Measurements from ENCODE around the gene GPHN. TPM values are rescaled to one million over a fixed set of nuclear protein-coding genes. Genes with fewer than 3 reads are reported as not detected.
"Not testable (repeated sequence)": the region's sequence is repeated elsewhere in the genome, so short reads cannot be mapped to it uniquely, and the experiment has no call there.

GPHN gene
- total RNA-seq, 2 donors from 2014 or later: 24.1 to 25.7 TPM

DNA sequence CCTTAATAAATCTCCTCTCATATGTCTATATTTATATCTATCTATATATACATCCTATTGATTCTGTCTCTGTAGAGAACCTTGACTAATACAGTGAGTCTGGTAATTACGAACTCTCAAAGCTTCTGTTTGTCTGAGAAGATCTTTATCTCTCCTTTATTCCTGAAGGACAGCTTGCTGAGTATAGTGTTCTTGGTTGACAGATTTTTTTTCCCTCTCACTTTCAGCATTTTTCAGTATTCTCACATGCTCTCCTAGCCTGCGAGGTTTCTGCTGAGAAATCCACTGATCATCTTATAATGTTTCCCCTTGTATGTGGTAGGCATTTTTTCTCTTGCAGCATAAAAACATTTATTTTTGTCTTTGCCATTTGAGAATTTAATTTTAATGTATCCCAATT is 67.1 kb downstream of the GPHN start:
- H3K4me1 ChIP-seq: no peaks in the 10 kb centered on the region
- 87 to 94% methylated on average over 2 of the region's 2 CpGs for WGBS, 2 donors
- TF ChIP-seq, protein P1, sequence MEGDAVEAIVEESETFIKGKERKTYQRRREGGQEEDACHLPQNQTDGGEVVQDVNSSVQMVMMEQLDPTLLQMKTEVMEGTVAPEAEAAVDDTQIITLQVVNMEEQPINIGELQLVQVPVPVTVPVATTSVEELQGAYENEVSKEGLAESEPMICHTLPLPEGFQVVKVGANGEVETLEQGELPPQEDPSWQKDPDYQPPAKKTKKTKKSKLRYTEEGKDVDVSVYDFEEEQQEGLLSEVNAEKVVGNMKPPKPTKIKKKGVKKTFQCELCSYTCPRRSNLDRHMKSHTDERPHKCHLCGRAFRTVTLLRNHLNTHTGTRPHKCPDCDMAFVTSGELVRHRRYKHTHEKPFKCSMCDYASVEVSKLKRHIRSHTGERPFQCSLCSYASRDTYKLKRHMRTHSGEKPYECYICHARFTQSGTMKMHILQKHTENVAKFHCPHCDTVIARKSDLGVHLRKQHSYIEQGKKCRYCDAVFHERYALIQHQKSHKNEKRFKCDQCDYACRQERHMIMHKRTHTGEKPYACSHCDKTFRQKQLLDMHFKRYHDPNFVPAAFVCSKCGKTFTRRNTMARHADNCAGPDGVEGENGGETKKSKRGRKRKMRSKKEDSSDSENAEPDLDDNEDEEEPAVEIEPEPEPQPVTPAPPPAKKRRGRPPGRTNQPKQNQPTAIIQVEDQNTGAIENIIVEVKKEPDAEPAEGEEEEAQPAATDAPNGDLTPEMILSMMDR (IDR thresholded peaks at IDR 0.05): no peak
- no peak for TF ChIP-seq POLR2A (IDR thresholded peaks at IDR 0.05)
- DNase-seq (no peak), ATAC-seq (no peak)
- intact Hi-C loops (cut with DNase I): no loop called here
- H3K9me3 ChIP-seq: peaks cover 0 to 8% (median 0%) of the 10 kb centered on the region in 3 donors
- H3K27me3 ChIP-seq: no peaks in the 10 kb centered on the region
- no peaks in the 10 kb centered on the region for H3K36me3 ChIP-seq (replicated peaks in 1 of 2; ENCODE audit: insufficient read depth in 1 of 2, low read depth in 2 of 2)
- no peak overlapping the region for H3K4me3 ChIP-seq
- H3K27ac ChIP-seq: no peak overlapping the region

DNA sequence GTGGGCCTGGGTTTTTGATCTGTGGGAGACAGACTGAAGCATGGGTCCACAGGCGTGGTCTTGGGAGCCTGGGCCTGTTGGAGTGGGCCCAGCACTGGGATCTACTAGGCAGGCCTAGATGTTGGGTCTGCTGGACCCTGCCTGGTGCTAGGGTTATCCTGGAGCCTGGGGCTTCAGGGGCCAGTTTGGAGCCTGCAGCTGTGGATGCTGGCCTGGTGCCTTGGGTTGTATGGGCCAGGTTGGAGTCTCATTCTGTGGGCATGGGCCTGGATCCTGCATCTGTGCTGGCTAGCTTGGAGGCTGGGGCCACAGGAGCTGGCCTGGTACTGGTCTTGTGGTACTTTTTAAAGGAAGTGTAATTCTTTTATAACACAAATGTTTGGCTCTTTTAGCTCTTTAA is 68.0 kb downstream of the GPHN start:
- H3K9me3 ChIP-seq: peaks cover 0 to 8% (median 0%) of the 10 kb centered on the region in 3 donors
- ATAC-seq (no peak), DNase-seq (no peak)
- H3K27me3 ChIP-seq: no peaks in the 10 kb centered on the region
- no peaks in the 10 kb centered on the region for H3K4me1 ChIP-seq
- H3K4me3 ChIP-seq: no peak overlapping the region
- no peaks in the 10 kb centered on the region for H3K36me3 ChIP-seq (replicated peaks in 1 of 2; ENCODE audit: insufficient read depth in 1 of 2, low read depth in 2 of 2)
- WGBS, 2 donors: 75% methylated on average over 1 of the region's 1 CpG; no CpG with 5 or more reads in 1 of the 2 donors
- H3K27ac ChIP-seq: no peak overlapping the region
- intact Hi-C loops (cut with DNase I): no loop called here
- TF ChIP-seq, protein P1 (IDR thresholded peaks at IDR 0.05): no peak
- no peak for TF ChIP-seq POLR2A (IDR thresholded peaks at IDR 0.05)

DNA sequence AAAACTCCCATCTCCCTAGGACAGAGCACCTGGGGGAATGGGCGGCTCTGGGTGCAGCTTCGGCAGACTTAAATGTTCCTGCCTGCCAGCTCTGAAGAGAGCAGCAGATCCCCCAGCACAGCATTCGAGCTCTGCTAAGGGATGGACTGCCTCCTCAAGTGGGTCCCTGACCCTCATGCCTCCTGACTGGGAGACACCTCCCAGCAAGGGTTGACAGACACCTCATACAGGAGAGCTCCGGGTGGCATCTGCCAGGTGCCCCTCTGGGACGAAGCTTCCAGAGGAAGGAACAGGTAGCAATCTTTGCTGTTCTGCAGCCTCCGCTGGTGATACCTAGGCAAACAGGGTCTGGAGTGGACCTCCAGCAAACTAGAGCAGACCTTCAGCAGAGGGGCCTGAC is 79.8 kb downstream of the GPHN start:
- DNase-seq; ATAC-seq; H3K9me3 ChIP-seq; H3K36me3 ChIP-seq (replicated peaks in 1 of 2; ENCODE audit: insufficient read depth in 1 of 2, low read depth in 2 of 2); H3K27ac ChIP-seq; H3K4me1 ChIP-seq; intact Hi-C loops (cut with DNase I); H3K4me3 ChIP-seq; H3K27me3 ChIP-seq: not testable (repeated sequence)
- 88 to 94% methylated on average over 4 to 6 of the region's 6 CpGs for WGBS, 2 donors

DNA sequence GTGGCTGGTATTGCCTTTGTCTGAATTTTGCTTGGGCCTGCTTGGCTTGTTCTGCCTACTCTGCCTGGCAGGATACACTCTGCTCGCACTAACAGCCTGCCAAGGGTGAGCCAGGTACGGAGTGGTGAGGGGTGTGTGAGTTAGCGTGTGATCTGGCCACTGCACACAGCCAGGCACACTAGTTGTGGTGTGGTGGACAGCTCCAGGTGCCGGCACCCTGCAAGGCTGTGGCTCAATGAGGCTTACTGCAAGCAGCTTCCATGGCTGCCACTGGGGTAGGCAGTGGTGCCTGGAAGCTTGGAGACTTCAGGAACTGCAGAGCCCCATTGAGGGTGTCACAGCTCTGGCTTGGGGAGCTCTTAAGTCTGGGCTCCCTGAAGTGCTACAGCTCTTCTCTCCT is 87.4 kb downstream of the GPHN start:
- H3K27me3 ChIP-seq: no peaks in the 10 kb centered on the region
- 96 to 100% methylated on average over 3 to 4 of the region's 4 CpGs for WGBS, 2 donors
- H3K4me1 ChIP-seq: no peaks in the 10 kb centered on the region
- TF ChIP-seq, protein P1 (IDR thresholded peaks at IDR 0.05): no peak
- TF ChIP-seq POLR2A (IDR thresholded peaks at IDR 0.05): no peak
- H3K4me3 ChIP-seq: no peak overlapping the region
- intact Hi-C loops (cut with DNase I): no loop called here
- ATAC-seq: no peak
- H3K9me3 ChIP-seq: no peaks in the 10 kb centered on the region
- H3K27ac ChIP-seq: no peak overlapping the region
- DNase-seq: no peak
- H3K36me3 ChIP-seq (replicated peaks in 1 of 2; ENCODE audit: insufficient read depth in 1 of 2, low read depth in 2 of 2): no peaks in the 10 kb centered on the region

DNA sequence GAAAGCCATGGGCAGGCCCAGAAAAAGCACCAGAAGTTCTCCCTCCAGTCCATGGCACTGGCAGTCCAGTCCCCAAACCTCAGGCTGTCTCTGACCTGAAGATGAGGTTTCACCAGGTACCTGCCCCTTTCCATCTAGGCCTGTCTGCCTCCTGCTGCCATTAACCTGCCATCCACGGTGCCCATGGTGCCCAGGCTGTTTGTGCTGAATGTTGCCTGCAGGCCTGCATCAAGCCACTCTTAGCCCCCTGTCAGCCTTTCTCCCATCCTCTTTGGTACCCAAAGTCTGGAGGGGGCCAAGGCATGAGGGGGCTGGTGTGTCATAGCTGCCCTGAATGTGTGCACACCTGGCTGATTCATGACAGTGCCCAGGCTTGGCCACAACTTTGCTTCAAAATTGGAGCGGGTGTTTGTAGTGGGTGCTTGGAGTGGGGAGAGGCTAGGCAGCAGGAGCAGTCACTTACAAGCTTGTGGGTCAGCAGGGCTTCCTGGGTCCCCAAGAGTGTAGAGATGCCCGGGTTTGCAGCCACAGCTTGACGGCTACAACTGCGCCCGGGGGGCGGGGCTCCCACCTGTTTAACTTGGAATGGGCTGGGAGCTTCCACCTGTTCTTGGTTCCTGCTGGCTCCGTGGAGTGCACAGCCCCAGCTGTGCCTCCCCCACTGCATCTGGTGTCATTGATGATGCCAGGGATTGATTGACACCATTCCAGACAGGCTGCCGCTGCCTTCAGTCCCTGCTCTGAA is 88.5 kb downstream of the GPHN start:
- Histone ChIP-seq H3K4me3 (no peak overlapping the region), H3K9me3 (no peaks in the 10 kb centered on the region)

More for the DNA sequence above, 88.5 kb downstream of the GPHN start:
- H3K4me1 ChIP-seq: no peaks in the 10 kb centered on the region
- ATAC-seq (no peak), DNase-seq (no peak)
- TF ChIP-seq, protein P1 (IDR thresholded peaks at IDR 0.05): no peak
- no peak for TF ChIP-seq POLR2A (IDR thresholded peaks at IDR 0.05)
- intact Hi-C loops (cut with DNase I): no loop called here
- no peaks in the 10 kb centered on the region for H3K36me3 ChIP-seq (replicated peaks in 1 of 2; ENCODE audit: insufficient read depth in 1 of 2, low read depth in 2 of 2)
- H3K27me3 ChIP-seq: no peaks in the 10 kb centered on the region
- WGBS, 2 donors: 85 to 96% methylated on average over 8 of the region's 9 CpGs
- no peak overlapping the region for H3K27ac ChIP-seq
